Aorta (tissue), 5 donors: Measurements from ENCODE around the gene RPL41. TPM values are rescaled to one million over a fixed set of nuclear protein-coding genes. Genes with fewer than 3 reads are reported as not detected.

ENCODE experiments used
- ATAC-seq: fragments of 200-7000 bp; cut with Tn5 transposase; one replicate; pipeline ENCODE4 v1.9.1; 2022; ENCODE audit warnings: moderate library complexity; ENCODE audit not compliant: low FRiP score
- DNase-seq, 2 donors: peaks; one replicate each; pipeline ENCODE4 v3.0.0-alpha.2; 2020
- H3K27ac ChIP-seq, 2 donors: one replicate each; pipeline ENCODE4 v1.5.1; 2013; ENCODE audit warnings: low read length in 2 of 2, mild to moderate bottlenecking in 2 of 2, moderate library complexity in 2 of 2, control low read depth in 1 of 2, inconsistent platforms in 1 of 2, low read depth in 1 of 2
- H3K27me3 ChIP-seq, 2 donors: one replicate each; pipeline ENCODE4 v1.6.1; 2013; ENCODE audit warnings: control low read depth in 1 of 2, low read length in 1 of 2, mild to moderate bottlenecking in 1 of 2, moderate library complexity in 1 of 2; ENCODE audit not compliant: insufficient read depth in 2 of 2, control insufficient read depth in 1 of 2
- H3K36me3 ChIP-seq, 2 donors: one replicate each; pipeline ENCODE4 v1.6.1; 2013; ENCODE audit warnings: control low read depth in 1 of 2, low read length in 1 of 2, mild to moderate bottlenecking in 1 of 2; ENCODE audit not compliant: insufficient read depth in 2 of 2, control insufficient read depth in 1 of 2
- H3K4me1 ChIP-seq, 2 donors: one replicate each; pipeline ENCODE4 v1.6.1; 2013; ENCODE audit warnings: low read length in 2 of 2, control low read depth in 1 of 2, mild to moderate bottlenecking in 1 of 2, moderate library complexity in 1 of 2; ENCODE audit not compliant: insufficient read depth in 2 of 2, control insufficient read depth in 1 of 2
- H3K4me3 ChIP-seq, 2 donors: one replicate each; pipeline ENCODE4 v1.5.1; 2013; ENCODE audit warnings: low read length in 2 of 2, control low read depth in 1 of 2, mild to moderate bottlenecking in 1 of 2
- H3K9me3 ChIP-seq: one replicate; pipeline ENCODE4 v1.6.1; 2013; ENCODE audit warnings: mild to moderate bottlenecking, low read length; ENCODE audit not compliant: control insufficient read depth
- WGBS, 2 donors: extraction: QIAGEN DNeasy Blood & Tissue Kit; methylation state at CpG; one replicate each; pipeline ENCODE4 v1.1.7; 2013; 5-methylcytosine and 5-hydroxymethylcytosine counted together
- intact Hi-C, 2 donors: fragments of 100-400 bp; cut with DNase I; formaldehyde crosslinking; loops; one replicate each; pipeline versions ENCODE4 v1.14.2 to v1.15.0; 2022
- polyA plus RNA-seq, 2 donors: library from polyadenylated mRNA; stranded (reverse); fragments of 200-250 nt; gene quantifications; one replicate each; pipeline ENCODE4 v1.2.3, GENCODE V29; 2013
- total RNA-seq, 2 donors: library from RNA; stranded (reverse); fragmentation: NEBNext Ultra II Directional; extraction: Animal tissue kit (Norgen Biotek cat#: 25700); gene quantifications; one replicate each; pipeline ENCODE4 v1.2.1, GENCODE V29; 2021
- donor health status: healthy with polysubstance abuse.
- donor health status: Bipolar disorder and iron deficiency.
- donor health status: DM: no; HTN: no; CAD: no.
- donor health status: DM: no; HTN: no; CAD: no.
- donor health status: DM: yes; HTN: yes; CAD: no.

RPL41 gene
- total and polyA plus RNA-seq, 4 donors, result 2,225 to 7,278 (median 4,110) TPM

DNA sequence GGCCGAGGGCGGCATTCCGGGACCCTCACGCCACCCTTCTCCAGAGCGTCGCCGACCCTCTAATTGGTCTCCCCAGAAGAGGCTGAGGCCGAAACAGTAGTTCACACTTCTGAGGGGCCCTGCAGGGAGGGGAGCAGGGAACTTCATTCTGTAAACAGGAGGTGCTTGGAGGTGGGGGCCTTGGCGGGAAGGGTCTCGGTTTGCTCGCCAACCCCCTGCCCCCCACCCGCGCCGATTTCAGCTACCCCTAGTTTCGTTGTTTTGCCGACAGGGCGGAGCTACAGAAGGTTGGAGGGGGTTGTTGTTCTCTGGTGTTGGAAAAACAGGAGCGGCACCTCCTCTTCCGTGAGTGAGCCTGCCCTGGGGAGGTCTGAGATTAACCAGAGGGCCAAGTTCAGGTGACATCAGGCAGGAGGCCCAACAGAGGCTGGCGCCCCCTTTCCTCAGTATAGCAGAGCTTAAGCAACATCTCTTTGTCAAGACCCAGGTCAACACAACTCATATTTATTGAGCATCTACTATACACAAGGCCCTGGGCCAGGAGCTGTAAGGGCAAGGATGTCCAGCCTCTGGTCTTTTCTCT is 35.8 kb upstream of the RPL41 start:
- intact Hi-C loops, result no loop called here

DNA sequence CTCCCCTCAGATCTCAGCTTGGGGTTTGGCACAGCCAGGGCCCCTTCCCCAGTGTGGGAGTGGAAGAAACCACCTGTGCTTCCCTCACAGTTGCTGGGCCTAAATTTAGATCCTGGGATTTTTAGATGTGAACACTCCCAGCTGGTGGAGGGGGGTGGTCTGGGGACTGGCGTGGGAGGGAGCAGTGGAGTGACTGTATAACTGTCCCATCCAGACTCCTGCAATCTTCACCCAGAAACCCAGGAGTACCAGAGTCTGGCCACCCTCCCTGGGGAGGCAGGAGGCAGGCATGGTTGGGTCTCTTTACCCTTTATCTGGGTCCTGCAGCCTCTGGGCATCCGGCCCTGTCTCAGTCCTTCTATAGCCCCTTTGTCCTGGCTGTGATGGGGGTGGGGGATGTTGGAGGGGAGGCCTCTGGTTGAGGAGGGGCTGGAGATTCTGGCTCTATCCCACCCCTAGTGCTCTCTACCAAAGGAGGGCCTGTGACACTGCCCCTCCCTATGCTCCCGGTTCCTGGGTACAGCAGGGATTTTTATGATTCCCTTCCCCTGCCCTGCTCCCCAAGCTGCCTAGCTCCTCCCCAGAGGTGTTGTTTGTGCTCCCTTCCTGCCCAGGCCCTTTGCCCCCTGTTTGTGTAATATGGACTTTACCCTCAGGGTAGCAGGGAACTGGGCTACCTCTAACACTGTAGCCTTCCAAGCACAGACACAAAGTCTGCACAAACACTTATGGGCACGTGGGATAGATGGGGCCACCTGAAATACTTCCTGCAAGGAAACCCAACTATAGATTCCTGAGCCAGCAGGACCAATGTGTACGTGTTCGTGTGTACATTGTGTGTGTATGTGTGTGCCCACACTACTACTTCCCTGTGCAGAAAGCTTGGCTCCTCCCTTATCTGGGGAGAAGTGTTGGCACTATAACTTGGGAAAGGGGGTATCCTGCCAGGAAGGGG is 34.8 kb upstream of the RPL41 start:
- DNase-seq (no peak), ATAC-seq (no peak)
- Histone ChIP-seq H3K4me1 (no peaks in the 10 kb centered on the region), H3K36me3 (no peaks in the 10 kb centered on the region), H3K27me3 (no peaks in the 10 kb centered on the region), H3K4me3 (no peak overlapping the region), H3K9me3 (no peaks in the 10 kb centered on the region), H3K27ac (no peak overlapping the region)
- intact Hi-C loops, result no loop called here
- WGBS, 2 donors, result 59 to 66% methylated on average over 6 of the region's 6 CpGs

More for the DNA sequence above, 35.8 kb upstream of the RPL41 start:
- no peaks in the 10 kb centered on the region for H3K36me3 ChIP-seq
- no peak overlapping the region for H3K27ac ChIP-seq
- H3K9me3 ChIP-seq, result no peaks in the 10 kb centered on the region
- H3K4me3 ChIP-seq, result no peak overlapping the region
- DNase-seq (no peak), ATAC-seq (no peak)
- H3K4me1 ChIP-seq, result no peaks in the 10 kb centered on the region
- no peaks in the 10 kb centered on the region for H3K27me3 ChIP-seq
- 48 to 51% methylated on average over 20 of the region's 20 CpGs for WGBS, 2 donors

DNA sequence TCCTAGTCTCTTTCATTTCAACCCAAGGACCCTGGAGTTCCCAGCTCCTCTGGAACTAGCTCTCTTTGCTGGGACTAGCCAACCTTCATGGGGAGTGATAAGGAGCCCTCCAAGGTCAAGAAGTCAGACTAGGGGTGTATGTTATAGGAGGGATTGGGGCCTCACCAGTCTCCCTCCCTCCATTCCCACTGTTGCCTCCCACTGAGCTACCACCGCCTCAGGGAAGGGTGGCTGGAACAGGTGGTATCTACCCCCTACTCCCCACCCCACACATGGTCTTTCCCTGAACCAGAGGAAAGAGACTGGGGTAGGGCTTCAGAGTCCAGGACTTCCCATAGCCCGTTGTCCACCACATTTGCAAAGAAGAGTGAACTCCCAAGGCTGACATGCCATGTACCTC is 34.1 kb upstream of the RPL41 start:
- H3K9me3 ChIP-seq, result no peaks in the 10 kb centered on the region
- no peak overlapping the region for H3K4me3 ChIP-seq
- no peaks in the 10 kb centered on the region for H3K27me3 ChIP-seq
- H3K4me1 ChIP-seq, result no peaks in the 10 kb centered on the region
- no peaks in the 10 kb centered on the region for H3K36me3 ChIP-seq
- 77 to 80% methylated on average over 2 of the region's 2 CpGs for WGBS, 2 donors
- ATAC-seq, result no peak
- no peak overlapping the region for H3K27ac ChIP-seq
- no peak for DNase-seq
- intact Hi-C loops, result no loop called here

DNA sequence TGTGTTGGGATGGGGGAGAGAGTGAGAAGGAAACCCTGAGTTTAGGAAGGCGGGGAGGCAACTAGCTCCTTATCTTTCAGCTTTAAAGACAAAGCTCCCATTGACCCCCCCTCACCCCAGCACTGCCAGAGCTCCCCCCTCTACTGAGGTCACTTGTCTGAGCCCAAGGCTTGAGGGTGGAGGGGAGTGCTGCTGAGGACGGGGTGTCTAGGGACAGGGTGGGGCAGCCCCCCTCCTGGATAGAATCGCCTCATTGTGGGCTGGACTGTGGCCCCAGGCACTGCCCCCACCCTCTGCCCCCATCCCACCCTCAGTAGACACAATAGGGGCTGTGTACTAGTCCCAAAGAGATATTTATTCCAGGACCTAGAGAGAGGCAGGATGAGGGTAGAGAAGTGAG is 33.5 kb upstream of the RPL41 start:
- Histone ChIP-seq H3K27me3 (no peaks in the 10 kb centered on the region), H3K4me1 (no peaks in the 10 kb centered on the region), H3K9me3 (no peaks in the 10 kb centered on the region), H3K36me3 (no peaks in the 10 kb centered on the region), H3K4me3 (no peak overlapping the region), H3K27ac (no peak overlapping the region)
- WGBS, 2 donors, result 66 to 78% methylated on average over 3 of the region's 3 CpGs
- DNase-seq (no peak), ATAC-seq (no peak)
- intact Hi-C loops, result no loop called here

DNA sequence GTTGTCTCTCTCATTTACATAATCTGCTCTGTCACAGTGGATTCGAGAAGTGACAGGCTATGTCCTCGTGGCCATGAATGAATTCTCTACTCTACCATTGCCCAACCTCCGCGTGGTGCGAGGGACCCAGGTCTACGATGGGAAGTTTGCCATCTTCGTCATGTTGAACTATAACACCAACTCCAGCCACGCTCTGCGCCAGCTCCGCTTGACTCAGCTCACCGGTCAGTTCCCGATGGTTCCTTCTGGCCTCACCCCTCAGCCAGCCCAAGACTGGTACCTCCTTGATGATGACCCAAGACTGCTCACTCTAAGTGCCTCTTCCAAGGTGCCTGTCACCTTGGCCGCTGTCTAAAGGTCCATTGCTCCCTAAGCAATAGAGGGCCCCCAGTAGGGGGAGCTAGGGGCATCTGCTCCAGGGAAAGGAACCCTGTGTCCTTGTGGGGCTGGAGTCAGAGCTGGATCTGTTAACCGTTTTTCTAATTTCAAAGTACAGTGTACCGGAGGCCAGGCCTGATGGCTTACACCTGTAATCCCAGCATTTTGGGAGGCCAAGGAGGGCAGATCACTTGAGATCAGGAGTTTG is 31.4 kb upstream of the RPL41 start:
- 92 to 93% methylated on average over 15 of the region's 15 CpGs for WGBS, 2 donors
- no peak for ATAC-seq

DNA sequence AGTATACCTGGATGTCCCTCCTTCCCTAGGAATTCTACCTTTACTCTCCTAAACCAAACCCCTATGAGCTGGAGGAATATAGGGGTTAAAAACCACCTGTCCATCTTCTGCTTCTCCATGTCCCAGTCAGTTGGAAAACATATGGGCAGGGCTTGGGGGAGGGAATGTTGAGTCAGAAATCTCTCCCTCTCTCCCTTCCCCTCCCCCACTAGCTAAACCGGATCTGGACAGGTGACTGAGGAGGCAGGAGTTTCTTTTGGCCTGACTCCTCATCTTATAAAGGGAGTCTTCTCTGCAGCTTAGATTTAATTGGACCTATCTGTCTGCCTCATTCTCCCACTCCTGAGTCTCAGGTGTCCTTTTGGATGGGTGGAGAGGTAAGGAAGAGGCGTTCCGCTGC is 30.3 kb upstream of the RPL41 start:
- DNase-seq (no peak), ATAC-seq (no peak)
- Histone ChIP-seq H3K4me1 (no peaks in the 10 kb centered on the region), H3K9me3 (no peaks in the 10 kb centered on the region), H3K27me3 (no peaks in the 10 kb centered on the region), H3K4me3 (no peak overlapping the region), H3K27ac (no peak overlapping the region), H3K36me3 (no peaks in the 10 kb centered on the region)
- intact Hi-C loops, result no loop called here
- 87 to 93% methylated on average over 3 of the region's 3 CpGs for WGBS, 2 donors

More for the DNA sequence above, 31.4 kb upstream of the RPL41 start:
- H3K27me3 ChIP-seq, result no peaks in the 10 kb centered on the region
- H3K36me3 ChIP-seq, result no peaks in the 10 kb centered on the region
- no peaks in the 10 kb centered on the region for H3K4me1 ChIP-seq
- intact Hi-C loops, result no loop called here
- H3K4me3 ChIP-seq, result no peak overlapping the region
- H3K27ac ChIP-seq, result no peak overlapping the region
- H3K9me3 ChIP-seq, result no peaks in the 10 kb centered on the region
- DNase-seq, result no peak

DNA sequence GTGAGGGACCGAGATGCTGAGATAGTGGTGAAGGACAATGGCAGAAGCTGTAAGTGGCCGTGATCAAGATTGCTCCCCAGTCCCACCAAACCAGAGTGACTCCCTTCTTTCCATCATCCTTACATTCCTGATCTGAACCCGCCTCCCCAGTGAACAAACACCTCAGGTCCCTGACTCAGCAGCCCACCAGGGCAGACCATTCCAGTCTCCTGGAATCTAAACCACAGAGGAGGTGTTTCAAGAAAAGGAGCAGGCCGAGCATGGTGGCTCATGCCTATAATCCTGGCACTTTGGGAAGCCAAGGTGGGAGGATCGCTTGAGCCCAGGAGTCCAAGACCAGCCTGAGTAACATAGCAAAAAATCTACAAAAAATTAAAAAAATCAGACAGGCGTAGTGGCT is 29.8 kb upstream of the RPL41 start:
- Histone ChIP-seq H3K4me3 (no peak overlapping the region), H3K27me3 (no peaks in the 10 kb centered on the region), H3K4me1 (no peaks in the 10 kb centered on the region), H3K27ac (no peak overlapping the region), H3K36me3 (no peaks in the 10 kb centered on the region), H3K9me3 (no peaks in the 10 kb centered on the region)
- ATAC-seq, result no peak
- no peak for DNase-seq
- intact Hi-C loops, result no loop called here
- 85 to 89% methylated on average over 6 of the region's 6 CpGs for WGBS, 2 donors

DNA sequence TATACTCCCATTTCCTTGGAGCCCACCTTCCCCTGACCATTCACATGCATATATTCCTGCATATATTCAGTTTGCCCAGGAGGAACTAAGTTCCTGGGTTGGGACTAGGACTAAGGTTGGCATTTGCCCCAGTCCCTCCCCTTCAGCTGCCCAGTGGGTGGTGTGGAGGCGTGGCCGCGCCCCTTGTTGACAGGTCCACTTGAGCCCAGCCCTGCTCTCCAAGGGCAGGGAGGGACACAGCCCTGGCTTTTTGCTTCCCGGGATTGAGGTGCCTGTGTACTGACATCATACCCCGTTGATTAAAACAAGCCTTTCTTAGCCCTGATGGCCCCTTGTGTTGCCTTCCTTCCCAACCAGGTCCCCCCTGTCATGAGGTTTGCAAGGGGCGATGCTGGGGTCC is 29.2 kb upstream of the RPL41 start:
- no peak overlapping the region for H3K27ac ChIP-seq
- no peaks in the 10 kb centered on the region for H3K4me1 ChIP-seq
- WGBS, 2 donors, result 80 to 84% methylated on average over 6 of the region's 6 CpGs
- peak in 1 of 2 donors; percentile 57 for DNase-seq
- H3K4me3 ChIP-seq, result no peak overlapping the region
- no peaks in the 10 kb centered on the region for H3K36me3 ChIP-seq
- intact Hi-C loops, result no loop called here
- no peaks in the 10 kb centered on the region for H3K9me3 ChIP-seq
- no peaks in the 10 kb centered on the region for H3K27me3 ChIP-seq
- ATAC-seq, result peak; percentile 44
